PC-9 (cell line): Measurements from ENCODE around the gene ARID3A.

Source experiments
- CTCF ChIP-seq: fragments of 200-600 bp; sonication (generic); conservative IDR thresholded peaks from 2 replicates; pipeline ENCODE4 v1.6.1; 2017; ENCODE audit warnings: mixed run types, antibody characterized with exemption, mild to moderate bottlenecking, moderate library complexity
- EZH2 ChIP-seq: fragments of 200-600 bp; sonication (generic); IDR thresholded peaks from 2 replicates; pipeline ENCODE4 v1.8.0; 2017; ENCODE audit warnings: antibody characterized with exemption, low read depth

- TF ChIP-seq CTCF: peak; percentile 88
- no peak for TF ChIP-seq EZH2
Observed at GRCh38 chr19:970695-971094, 44.9 kb downstream of the ARID3A start.
